Mammary epithelial cell (primary cell): ENCODE measurements around the gene SLC4A8.

Experiments used
- CTCF ChIP-seq, 2 donors: IDR thresholded peaks in 1 of 2; conservative IDR thresholded peaks in 1 of 2; 2 replicates each; pipeline ENCODE4 v1.5.1; 2011 to 2012; ENCODE audit warnings: inconsistent platforms in 2 of 2, low read length in 2 of 2, mild to moderate bottlenecking in 2 of 2, control low read depth in 1 of 2, low read depth in 1 of 2; ENCODE audit not compliant: insufficient read depth in 1 of 2; ENCODE audit errors: extremely low read depth in 1 of 2
- EZH2 ChIP-seq: IDR thresholded peaks from 2 replicates; pipeline ENCODE4 v1.6.1; 2012; ENCODE audit warnings: low read length, inconsistent platforms, borderline replicate concordance

GRCh38 chr12:51392556-51393237, 31.9 kb upstream of the SLC4A8 start:
- no peak for TF ChIP-seq CTCF (conservative IDR thresholded peaks at IDR 0.05 in 1 of 2, IDR thresholded peaks at IDR 0.05 in 1 of 2; ENCODE audit: extremely low read depth in 1 of 2, insufficient read depth in 1 of 2, low read depth in 1 of 2, low read length in 2 of 2)
- no peak for TF ChIP-seq EZH2
